AG04450 (cell line): ENCODE measurements around the gene MIEN1. TPM values are rescaled to one million over a fixed set of nuclear protein-coding genes. Genes with fewer than 3 reads are reported as not detected.

Experiments
- CTCF ChIA-PET: fragments of 300-600, 350-600 bp; formaldehyde crosslinking; extraction: SDS; loops from one replicate; lab custom pipeline; 2022; ENCODE audit warnings: antibody characterized with exemption, inconsistent platforms; lab: Charles Lee
- POLR2A ChIA-PET: fragments of 350-600 bp; formaldehyde crosslinking; extraction: SDS; loops from one replicate; lab custom pipeline; 2021; ENCODE audit warnings: antibody characterized with exemption, inconsistent platforms; lab: Yijun Ruan, JAX
- DNase-seq: peaks from one replicate; pipeline ENCODE4 v3.0.0-alpha.2; 2011; ENCODE audit warnings: low read depth, low spot score
- H3K27ac ChIP-seq: one replicate; pipeline ENCODE4 v1.5.1; 2012; ENCODE audit warnings: low read depth, low read length, control low read depth
- H3K27me3 ChIP-seq: one replicate; pipeline ENCODE4 v1.6.0; 2012; ENCODE audit warnings: low read length; ENCODE audit not compliant: control insufficient read depth, insufficient read depth
- H3K4me3 ChIP-seq: 2 replicates; pipeline ENCODE4 v1.5.1; 2011; ENCODE audit warnings: mild to moderate bottlenecking, low read depth, low read length, control low read depth
- H3K9me3 ChIP-seq: 2 replicates; pipeline ENCODE4 v1.5.1; 2012; ENCODE audit warnings: low read length; ENCODE audit not compliant: control insufficient read depth, insufficient read depth
- polyA plus RNA-seq: library from polyadenylated mRNA; depleted of rRNA; stranded (reverse); fragments of >200 nt; gene quantifications from 2 replicates; pipeline ENCODE4 v1.2.3, GENCODE V29; 2011
- TF ChIP-seq, protein P1 (sequence below): IDR thresholded peaks from 2 replicates; pipeline ENCODE4 v1.5.1; 2011; ENCODE audit warnings: low read depth, low read length, control low read depth, inconsistent platforms

MIEN1 gene
- polyA plus RNA-seq, 1 experiment, result 31.9 TPM

DNA sequence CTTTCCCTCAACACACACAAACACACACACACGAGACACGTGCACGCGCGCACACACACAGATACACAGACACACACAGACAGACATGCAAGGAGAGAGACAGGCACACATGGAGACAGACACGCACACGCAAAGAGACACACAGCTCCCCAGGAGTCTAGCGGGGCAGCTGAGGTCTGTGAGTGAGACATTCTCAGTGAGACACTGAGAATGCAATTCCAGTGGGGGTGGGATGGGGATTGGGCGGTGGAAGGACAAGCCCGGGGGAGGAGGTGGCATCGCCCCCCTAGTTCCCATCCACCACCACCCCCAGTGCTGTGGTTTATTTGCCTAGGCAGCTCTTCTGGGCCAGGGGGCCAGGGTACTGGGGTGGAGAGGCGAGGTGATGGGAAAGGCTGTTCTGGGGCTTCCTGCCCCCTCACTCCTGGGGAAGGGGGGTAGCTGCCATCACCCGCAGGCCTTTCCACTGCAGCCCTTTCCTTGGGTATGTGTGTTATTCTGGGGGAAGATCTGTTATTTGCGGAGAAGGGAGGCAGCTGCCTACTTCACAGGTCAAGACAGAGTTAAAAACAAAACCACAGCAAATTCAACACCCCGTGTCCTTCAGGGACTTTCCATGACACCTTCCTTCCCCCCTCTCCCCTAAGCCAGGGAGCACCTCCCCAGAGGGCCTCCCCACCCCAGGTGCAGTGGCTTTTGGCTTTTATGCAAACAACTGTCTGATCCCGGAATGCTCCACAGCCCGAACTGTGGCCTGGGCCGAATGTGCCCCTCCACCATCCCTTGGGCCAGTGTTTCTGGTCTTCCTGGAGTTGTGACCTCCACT, 25.4 kb upstream of the MIEN1 start:
- no peak for DNase-seq
- peaks cover 20% of the 10 kb centered on the region for H3K27me3 ChIP-seq

DNA sequence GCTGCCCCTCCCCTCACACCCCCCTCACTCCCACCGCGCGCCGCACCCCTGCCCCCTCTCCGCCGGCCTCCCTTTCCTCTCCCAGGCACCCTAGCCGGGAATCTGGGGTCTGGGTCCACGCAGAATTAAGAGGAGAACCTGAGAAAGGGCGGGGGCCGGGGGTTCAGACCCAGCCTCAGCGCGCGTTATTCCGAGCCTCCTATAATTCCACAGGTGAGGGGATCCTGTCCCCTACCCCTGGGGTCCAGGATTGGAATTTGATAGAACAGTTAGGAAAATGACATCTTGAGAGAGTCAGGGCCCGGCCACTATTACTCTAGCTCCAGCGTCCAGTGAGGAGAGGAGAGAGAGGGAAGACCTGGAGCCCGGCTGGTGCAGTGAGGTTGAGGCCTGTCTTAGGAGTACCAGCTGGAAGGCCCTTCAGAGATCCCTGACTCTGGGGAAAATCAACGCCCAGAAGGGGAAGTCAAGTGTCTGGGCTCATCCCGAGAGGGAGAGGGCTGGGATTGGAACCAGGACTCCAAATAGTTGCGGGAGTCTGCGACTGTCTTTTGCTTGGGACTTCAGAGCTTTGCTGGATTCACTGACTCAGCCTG, 24.7 kb upstream of the MIEN1 start:
- H3K4me3 ChIP-seq, result peak overlapping the region; percentile 72
- TF ChIP-seq, protein P1, sequence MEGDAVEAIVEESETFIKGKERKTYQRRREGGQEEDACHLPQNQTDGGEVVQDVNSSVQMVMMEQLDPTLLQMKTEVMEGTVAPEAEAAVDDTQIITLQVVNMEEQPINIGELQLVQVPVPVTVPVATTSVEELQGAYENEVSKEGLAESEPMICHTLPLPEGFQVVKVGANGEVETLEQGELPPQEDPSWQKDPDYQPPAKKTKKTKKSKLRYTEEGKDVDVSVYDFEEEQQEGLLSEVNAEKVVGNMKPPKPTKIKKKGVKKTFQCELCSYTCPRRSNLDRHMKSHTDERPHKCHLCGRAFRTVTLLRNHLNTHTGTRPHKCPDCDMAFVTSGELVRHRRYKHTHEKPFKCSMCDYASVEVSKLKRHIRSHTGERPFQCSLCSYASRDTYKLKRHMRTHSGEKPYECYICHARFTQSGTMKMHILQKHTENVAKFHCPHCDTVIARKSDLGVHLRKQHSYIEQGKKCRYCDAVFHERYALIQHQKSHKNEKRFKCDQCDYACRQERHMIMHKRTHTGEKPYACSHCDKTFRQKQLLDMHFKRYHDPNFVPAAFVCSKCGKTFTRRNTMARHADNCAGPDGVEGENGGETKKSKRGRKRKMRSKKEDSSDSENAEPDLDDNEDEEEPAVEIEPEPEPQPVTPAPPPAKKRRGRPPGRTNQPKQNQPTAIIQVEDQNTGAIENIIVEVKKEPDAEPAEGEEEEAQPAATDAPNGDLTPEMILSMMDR, result no peak
- POLR2A ChIA-PET, result interaction anchor here (0.6 to 1.5 kb wide), 3 partner anchors 8 to 270 kb away, joined by 3 to 4 read pairs (median 4); partner anchors contain the start of gene PSMD3
- H3K27ac ChIP-seq, result peak overlapping the region; percentile 11
- H3K27me3 ChIP-seq, result peaks cover 20% of the 10 kb centered on the region
- DNase-seq, result no peak
- H3K9me3 ChIP-seq, result no peaks in the 10 kb centered on the region
- CTCF ChIA-PET, result interaction anchor here (2.5 kb wide), 1 partner anchor 133 kb away, joined by 11 read pairs; no protein-coding TSS in a partner anchor

More for the DNA sequence above, 25.4 kb upstream of the MIEN1 start:
- no peak overlapping the region for H3K27ac ChIP-seq
- TF ChIP-seq, protein P1, result no peak
- CTCF ChIA-PET, result interaction anchor here (1.3 to 2.5 kb wide), 2 partner anchors 87 to 134 kb away, joined by 3 to 11 read pairs; partner anchors contain the start of gene PNMT
- no peaks in the 10 kb centered on the region for H3K9me3 ChIP-seq
- H3K4me3 ChIP-seq, result no peak overlapping the region
- POLR2A ChIA-PET, result interaction anchor here (0.9 to 1.5 kb wide), 2 partner anchors 8 to 224 kb away, joined by 3 to 4 read pairs; partner anchors contain the start of gene PSMD3

DNA sequence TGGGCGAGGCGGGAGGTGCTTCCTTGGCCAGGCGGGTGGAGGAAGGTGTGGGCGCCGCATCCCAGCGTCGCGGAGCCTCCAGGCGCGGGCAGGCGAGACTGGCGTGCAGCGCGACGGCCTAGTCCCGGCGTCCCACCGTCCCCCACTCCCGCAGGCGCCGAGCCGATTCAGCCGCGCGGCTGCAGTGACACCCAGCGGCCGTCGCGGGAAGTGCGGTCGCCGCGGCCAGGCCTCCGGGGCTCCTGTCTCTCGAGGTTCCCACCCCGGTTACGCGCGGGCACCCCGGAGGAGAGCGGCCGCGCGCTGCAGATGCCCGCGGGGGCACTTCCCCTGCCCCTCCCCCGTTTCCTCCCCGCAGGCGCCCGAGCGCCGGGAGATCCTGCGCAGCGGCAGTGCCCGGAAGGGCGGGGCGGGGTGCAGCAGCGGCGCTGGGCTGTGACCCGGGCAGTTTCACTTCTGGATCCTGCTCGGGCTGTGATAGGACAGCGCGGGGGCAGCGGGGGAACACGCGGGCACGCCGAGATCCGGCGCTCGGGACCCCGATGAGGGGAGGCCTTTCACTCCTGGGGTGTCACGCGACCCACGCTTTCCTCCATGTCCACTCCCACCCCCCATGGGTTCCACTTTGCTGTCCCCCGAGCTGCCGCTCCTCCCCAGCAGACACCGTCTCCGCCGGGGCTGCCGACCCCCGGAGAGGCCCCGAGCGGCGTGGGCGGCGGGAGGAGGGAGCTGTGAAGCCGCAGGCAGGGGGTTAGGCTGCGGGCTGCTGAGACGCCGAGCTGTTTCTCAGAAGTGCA, 24.0 kb upstream of the MIEN1 start:
- DNase-seq, result peak; percentile 36
- POLR2A ChIA-PET, result interaction anchor here (0.6 to 1.5 kb wide), 3 partner anchors 9 to 269 kb away, joined by 3 to 4 read pairs (median 4); partner anchors contain the start of gene PSMD3
- Histone ChIP-seq H3K9me3 (no peaks in the 10 kb centered on the region), H3K27ac (no peak overlapping the region), H3K27me3 (peaks cover 16% of the 10 kb centered on the region), H3K4me3 (peak overlapping the region; percentile 72)
- TF ChIP-seq, protein P1, result peak; percentile 68
- CTCF ChIA-PET, result interaction anchor here (2.5 kb wide), 1 partner anchor 133 kb away, joined by 11 read pairs; no protein-coding TSS in a partner anchor

DNA sequence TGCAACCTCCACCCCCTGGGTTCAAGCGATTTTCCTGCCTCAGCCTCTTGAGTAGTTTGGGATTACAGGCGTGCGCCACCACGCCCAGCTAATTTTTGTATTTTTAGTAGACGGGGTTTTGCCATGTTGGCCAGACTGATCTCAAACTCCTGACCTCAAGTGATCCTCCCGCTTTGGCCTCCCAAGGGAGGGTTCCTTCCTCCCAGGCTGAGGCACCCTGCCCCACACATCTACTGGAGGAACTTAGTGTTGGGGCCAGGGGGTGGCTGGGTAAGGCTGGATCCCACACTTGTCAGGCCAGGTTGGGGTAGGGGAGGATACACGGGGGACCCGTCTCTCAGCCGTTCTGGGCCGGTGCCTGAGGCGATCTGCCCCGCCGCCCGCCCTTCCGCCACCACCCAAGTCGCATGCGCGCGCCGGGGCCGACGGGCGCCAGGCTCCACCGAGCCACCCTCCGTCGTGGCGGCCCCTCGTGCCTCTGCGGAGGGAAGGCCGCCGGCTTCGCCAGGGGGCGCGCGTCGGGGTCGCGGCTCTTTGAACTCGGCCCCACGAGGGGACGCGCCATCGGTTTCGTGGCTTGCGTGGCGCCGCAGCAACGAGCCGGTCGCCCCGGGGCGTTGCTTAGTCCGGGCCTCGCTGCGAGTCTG, 23.3 kb upstream of the MIEN1 start:
- ChIA-PET POLR2A (no interaction called here), CTCF (interaction anchor here (1.0 to 1.9 kb wide), 2 partner anchors 119 to 132 kb away, joined by 3 to 14 read pairs; no protein-coding TSS in a partner anchor)
- Histone ChIP-seq H3K27me3 (peaks cover 14% of the 10 kb centered on the region), H3K27ac (no peak overlapping the region), H3K4me3 (peak overlapping the region; percentile 72), H3K9me3 (no peaks in the 10 kb centered on the region)
- TF ChIP-seq, protein P1, result no peak
- DNase-seq, result no peak
